Spinal cord (tissue), 10 donors: Measurements from ENCODE around the gene PITRM1. TPM values are rescaled to one million over a fixed set of nuclear protein-coding genes. Genes with fewer than 3 reads are reported as not detected.
"Not testable (repeated sequence)": the region's sequence is repeated elsewhere in the genome, so short reads cannot be mapped to it uniquely, and the experiment has no call there.

Experiments used
- DNase-seq, 6 donors: peaks; one replicate each; pipeline versions ENCODE4 v3.0.0 to v3.0.0-alpha.2; 2013 to 2015; ENCODE audit warnings: low spot score in 6 of 6, low read depth in 4 of 6
- H3K27ac ChIP-seq: one replicate; pipeline ENCODE4 v1.5.1; 2013; ENCODE audit warnings: low read depth, low read length, control low read depth
- H3K27me3 ChIP-seq: one replicate; pipeline ENCODE4 v1.6.1; 2013; ENCODE audit warnings: low read length; ENCODE audit not compliant: control insufficient read depth, insufficient read depth
- H3K36me3 ChIP-seq: one replicate; pipeline ENCODE4 v1.6.1; 2013; ENCODE audit warnings: low read length; ENCODE audit not compliant: control insufficient read depth, insufficient read depth
- H3K4me1 ChIP-seq: one replicate; pipeline ENCODE4 v1.6.1; 2013; ENCODE audit warnings: low read length; ENCODE audit not compliant: control insufficient read depth, insufficient read depth
- H3K4me3 ChIP-seq: one replicate; pipeline ENCODE4 v1.5.1; 2013; ENCODE audit warnings: low read depth, low read length, control low read depth
- H3K9me3 ChIP-seq: one replicate; pipeline ENCODE4 v1.6.1; 2013; ENCODE audit warnings: low read length; ENCODE audit not compliant: control insufficient read depth, insufficient read depth
- WGBS: methylation state at CpG from one replicate; pipeline ENCODE4 v1.1.5; 2013; ENCODE audit warnings: missing lambda C conversion rate; ENCODE audit not compliant: insufficient coverage; 5-methylcytosine and 5-hydroxymethylcytosine counted together
- polyA plus RNA-seq, 2 donors: library from polyadenylated mRNA; unstranded; fragments of 120-200 nt; gene quantifications; one replicate each; pipeline ENCODE4 v1.2.1, GENCODE V29; 2013; ENCODE audit not compliant: insufficient read length in 2 of 2
- total RNA-seq, 2 donors: library from RNA; depleted of rRNA in 1 of 2; stranded (reverse); fragments of 120-200 nt in 1 of 2; fragments of >200 nt in 1 of 2; gene quantifications; one replicate each; pipeline versions ENCODE4 v1.2.3 to v1.2.4, GENCODE V29; 2013 to 2014
- donor health status: healthy.

Gene PITRM1
- total and polyA plus RNA-seq, 4 donors, result 60.0 to 103 (median 80.3) TPM

DNA sequence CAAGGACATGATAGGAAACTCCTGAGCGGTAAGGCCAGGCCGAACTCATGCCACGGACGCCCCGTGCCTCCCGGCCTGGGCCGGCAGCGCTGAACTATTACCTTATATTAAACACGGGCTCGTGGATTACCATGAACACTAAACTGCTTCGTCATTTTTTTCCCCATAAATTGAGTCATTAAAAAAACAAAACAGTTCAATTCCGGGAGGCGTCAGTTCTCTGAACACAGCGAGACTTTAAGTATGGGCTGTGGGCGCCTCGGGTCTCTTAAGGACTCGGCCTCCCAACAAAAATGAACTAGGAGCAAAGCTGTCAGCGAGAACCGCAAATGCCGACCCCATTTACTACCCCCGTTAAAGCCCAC is 519 bp downstream of the PITRM1 start:
- WGBS, result 2% methylated on average over 21 of the region's 21 CpGs
- Histone ChIP-seq H3K4me1 (peaks cover 30% of the 10 kb centered on the region), H3K4me3 (peak overlapping the region; percentile 65), H3K27ac (peak overlapping the region; percentile 73), H3K27me3 (no peaks in the 10 kb centered on the region), H3K9me3 (no peaks in the 10 kb centered on the region), H3K36me3 (peaks cover 27% of the 10 kb centered on the region)
- DNase-seq, result peak in 2 of 6 donors; percentile 19 to 36

GRCh38 chr10:3171488-3171887 is 1.1 kb downstream of the PITRM1 start:
- not testable (repeated sequence) for DNase-seq
- H3K4me3 ChIP-seq, result peak overlapping the region; percentile 65

GRCh38 chr10:3169673-3170072 is 2.9 kb downstream of the PITRM1 start:
- Histone ChIP-seq H3K4me1 (peaks cover 30% of the 10 kb centered on the region), H3K4me3 (no peak overlapping the region), H3K36me3 (peaks cover 41% of the 10 kb centered on the region), H3K9me3 (no peaks in the 10 kb centered on the region), H3K27ac (peak overlapping the region; percentile 25), H3K27me3 (no peaks in the 10 kb centered on the region)
- DNase-seq, result no peak
- 73% methylated on average over 10 of the region's 10 CpGs for WGBS

More at GRCh38 chr10:3171488-3171887, 1.1 kb downstream of the PITRM1 start:
- not testable (repeated sequence) for H3K27ac ChIP-seq, H3K9me3 ChIP-seq, H3K27me3 ChIP-seq
- Histone ChIP-seq H3K36me3 (peaks cover 33% of the 10 kb centered on the region), H3K4me1 (peaks cover 30% of the 10 kb centered on the region)
- 100% methylated on average over 3 of the region's 11 CpGs for WGBS

- no peak overlapping the region for H3K4me3 ChIP-seq
- H3K36me3 ChIP-seq, result peaks cover 42% of the 10 kb centered on the region
- peak overlapping the region; percentile 25 for H3K27ac ChIP-seq
- H3K4me1 ChIP-seq, result peaks cover 30% of the 10 kb centered on the region
- 83% methylated on average over 10 of the region's 10 CpGs for WGBS
- H3K9me3 ChIP-seq, result no peaks in the 10 kb centered on the region
- H3K27me3 ChIP-seq, result no peaks in the 10 kb centered on the region
- no peak for DNase-seq
Observed at GRCh38 chr10:3169271-3169670, 3.3 kb downstream of the PITRM1 start.

DNA sequence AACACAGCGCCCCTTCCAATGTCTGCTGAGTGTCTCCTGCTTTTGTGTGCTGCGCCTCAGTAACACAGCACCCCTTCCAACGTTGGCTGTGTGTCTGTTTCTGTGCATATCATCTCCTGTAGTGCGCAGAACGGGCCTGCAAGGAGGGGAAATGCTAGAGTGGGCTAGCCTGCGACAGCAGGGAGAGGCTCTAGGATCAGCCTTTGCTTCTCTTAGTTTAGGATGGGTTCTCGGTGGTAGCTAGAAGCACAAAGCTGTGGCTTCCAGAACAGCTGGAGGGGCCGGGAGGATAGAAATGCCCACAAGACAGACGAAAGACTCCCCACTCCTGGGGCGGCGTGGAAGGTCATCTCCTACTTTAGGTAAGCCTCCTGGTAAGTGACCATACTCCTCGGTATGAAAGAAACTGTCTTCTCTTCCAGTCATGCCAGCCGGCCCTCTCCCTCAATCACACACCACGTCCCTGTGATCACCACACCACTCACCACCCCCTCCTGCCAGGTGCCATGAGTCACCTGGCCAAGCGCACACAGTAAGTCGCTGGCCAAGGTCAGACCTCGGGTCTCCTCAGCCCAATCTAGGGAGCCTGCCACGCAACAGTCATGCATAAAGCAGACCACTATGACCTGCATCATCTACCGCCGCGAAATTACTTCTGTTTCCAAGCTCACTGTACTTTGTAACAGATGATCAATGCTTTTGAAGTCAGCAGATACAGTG is 4.8 kb downstream of the PITRM1 start:
- H3K27ac ChIP-seq, result no peak overlapping the region
- no peak overlapping the region for H3K4me3 ChIP-seq
- WGBS, result 91% methylated on average over 16 of the region's 21 CpGs
- peaks cover 52% of the 10 kb centered on the region for H3K36me3 ChIP-seq
- H3K9me3 ChIP-seq, result no peaks in the 10 kb centered on the region
- H3K27me3 ChIP-seq, result no peaks in the 10 kb centered on the region
- H3K4me1 ChIP-seq, result peaks cover 20% of the 10 kb centered on the region
- DNase-seq, result no peak

- Histone ChIP-seq H3K9me3 (no peaks in the 10 kb centered on the region), H3K4me3 (no peak overlapping the region), H3K27me3 (no peaks in the 10 kb centered on the region), H3K27ac (no peak overlapping the region), H3K36me3 (peaks cover 61% of the 10 kb centered on the region), H3K4me1 (peaks cover 20% of the 10 kb centered on the region)
- DNase-seq, result no peak
- WGBS, result 97% methylated on average over 4 of the region's 10 CpGs
Observed at GRCh38 chr10:3166496-3167290, 5.9 kb downstream of the PITRM1 start.

DNA sequence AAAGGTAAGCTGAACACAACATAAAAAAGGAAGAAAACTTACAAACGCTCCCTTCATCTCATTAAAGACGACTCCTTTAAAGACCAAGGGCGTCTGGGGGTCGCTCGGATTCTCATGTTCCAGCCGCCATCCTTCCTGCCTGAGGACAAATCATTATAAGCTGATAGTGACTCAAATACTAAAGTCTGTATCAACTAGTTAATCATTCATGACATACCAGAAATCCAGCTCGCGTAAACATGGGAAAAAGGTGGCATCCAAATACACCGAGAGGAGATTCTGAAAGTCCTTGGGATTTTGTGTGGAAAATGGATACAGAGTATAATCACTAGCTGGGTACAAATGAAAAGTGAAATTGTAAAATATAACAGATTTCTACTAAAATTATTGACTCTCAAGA is 7.4 kb downstream of the PITRM1 start:
- Histone ChIP-seq H3K27me3 (no peaks in the 10 kb centered on the region), H3K4me1 (peaks cover 10% of the 10 kb centered on the region), H3K27ac (no peak overlapping the region), H3K36me3 (peaks cover 69% of the 10 kb centered on the region), H3K4me3 (no peak overlapping the region), H3K9me3 (no peaks in the 10 kb centered on the region)
- WGBS, result no CpG with 5 or more reads among the region's 9 CpGs
- DNase-seq, result no peak

- H3K27me3 ChIP-seq, result no peaks in the 10 kb centered on the region
- no peak overlapping the region for H3K4me3 ChIP-seq
- WGBS, result 86% methylated on average over 4 of the region's 9 CpGs
- H3K27ac ChIP-seq, result no peak overlapping the region
- H3K4me1 ChIP-seq, result peaks cover 4% of the 10 kb centered on the region
- H3K9me3 ChIP-seq, result no peaks in the 10 kb centered on the region
- no peak for DNase-seq
- peaks cover 63% of the 10 kb centered on the region for H3K36me3 ChIP-seq
Observed at GRCh38 chr10:3163879-3164278, 8.7 kb downstream of the PITRM1 start.

- Histone ChIP-seq H3K27me3 (no peaks in the 10 kb centered on the region), H3K4me3 (no peak overlapping the region), H3K9me3 (no peaks in the 10 kb centered on the region), H3K36me3 (peaks cover 56% of the 10 kb centered on the region), H3K4me1 (peaks cover 3% of the 10 kb centered on the region), H3K27ac (no peak overlapping the region)
- no peak for DNase-seq
- WGBS, result 91% methylated on average over 5 of the region's 9 CpGs
Observed at GRCh38 chr10:3162533-3162932, 10.0 kb downstream of the PITRM1 start.
